H7 (cell line): ENCODE measurements around the gene EPHB6. TPM values are rescaled to one million over a fixed set of nuclear protein-coding genes. Genes with fewer than 3 reads are reported as not detected.

Experiments
- DNase-seq: peaks from one replicate; pipeline ENCODE4 v3.0.0; 2012
- H3K27me3 ChIP-seq: 2 replicates; pipeline ENCODE4 v1.6.0; 2011; ENCODE audit warnings: mild to moderate bottlenecking, low read length; ENCODE audit not compliant: control insufficient read depth, insufficient read depth
- H3K36me3 ChIP-seq: replicated peaks from 2 replicates; pipeline ENCODE4 v1.5.1; 2011; ENCODE audit warnings: low read length; ENCODE audit not compliant: control insufficient read depth, insufficient read depth
- H3K4me3 ChIP-seq: 2 replicates; pipeline ENCODE4 v1.5.1; 2011; ENCODE audit warnings: low read depth, mild to moderate bottlenecking, control low read depth, low read length, moderate library complexity; ENCODE audit not compliant: insufficient read depth
- total RNA-seq: library from RNA; depleted of rRNA; stranded (reverse); fragments of >200 nt; shearing (Covaris generic); gene quantifications from 2 replicates; pipeline ENCODE4 v1.2.3, GENCODE V29; 2014

Gene EPHB6
- total RNA-seq, 1 experiment from 2014 or later = 8.8 TPM

- DNase-seq = no peak
- no peak overlapping the region for H3K4me3 ChIP-seq
- no peaks in the 10 kb centered on the region for H3K27me3 ChIP-seq
- H3K36me3 ChIP-seq = no peaks in the 10 kb centered on the region; the same call in 1 of the 2 replicates
Measured at GRCh38 chr7:142874837-142875236, 20.0 kb downstream of the EPHB6 start.

- H3K4me3 ChIP-seq = no peak overlapping the region
- DNase-seq = no peak
- no peaks in the 10 kb centered on the region for H3K36me3 ChIP-seq
- no peaks in the 10 kb centered on the region for H3K27me3 ChIP-seq
Measured at GRCh38 chr7:142875456-142875855, 20.6 kb downstream of the EPHB6 start.

GRCh38 chr7:142876236-142876960 is 21.5 kb downstream of the EPHB6 start:
- DNase-seq = no peak
- Histone ChIP-seq H3K27me3 (no peaks in the 10 kb centered on the region), H3K4me3 (no peak overlapping the region), H3K36me3 (no peaks in the 10 kb centered on the region)

- H3K36me3 ChIP-seq = no peaks in the 10 kb centered on the region
- no peak for DNase-seq
- H3K4me3 ChIP-seq = no peak overlapping the region
- H3K27me3 ChIP-seq = no peaks in the 10 kb centered on the region; the same call in 1 of the 2 replicates
Measured at GRCh38 chr7:142876991-142877910, 22.4 kb downstream of the EPHB6 start.

GRCh38 chr7:142878315-142878714 is 23.4 kb downstream of the EPHB6 start:
- Histone ChIP-seq H3K27me3 (no peaks in the 10 kb centered on the region; the same call in 1 of the 2 replicates), H3K36me3 (no peaks in the 10 kb centered on the region), H3K4me3 (no peak overlapping the region)
- DNase-seq = no peak

GRCh38 chr7:142879060-142879459 is 24.2 kb downstream of the EPHB6 start:
- DNase-seq = no peak
- Histone ChIP-seq H3K4me3 (no peak overlapping the region), H3K36me3 (no peaks in the 10 kb centered on the region), H3K27me3 (no peaks in the 10 kb centered on the region; the same call in 1 of the 2 replicates)

- H3K36me3 ChIP-seq = no peaks in the 10 kb centered on the region
- no peak overlapping the region for H3K4me3 ChIP-seq
- H3K27me3 ChIP-seq = no peaks in the 10 kb centered on the region; the same call in 1 of the 2 replicates
- DNase-seq = peak; percentile 87
Measured at GRCh38 chr7:142880876-142881505, 26.1 kb downstream of the EPHB6 start.

- no peaks in the 10 kb centered on the region; the same call in 1 of the 2 replicates for H3K27me3 ChIP-seq
- no peak overlapping the region for H3K4me3 ChIP-seq
- no peaks in the 10 kb centered on the region for H3K36me3 ChIP-seq
- DNase-seq = no peak
Measured at GRCh38 chr7:142881586-142882337, 26.9 kb downstream of the EPHB6 start.

GRCh38 chr7:142882338-142882678 is 27.4 kb downstream of the EPHB6 start:
- no peak for DNase-seq
- Histone ChIP-seq H3K27me3 (no peaks in the 10 kb centered on the region; the same call in 1 of the 2 replicates), H3K36me3 (no peaks in the 10 kb centered on the region), H3K4me3 (no peak overlapping the region)

- no peak for DNase-seq
- no peak overlapping the region for H3K4me3 ChIP-seq
- H3K36me3 ChIP-seq = no peaks in the 10 kb centered on the region
- H3K27me3 ChIP-seq = no peaks in the 10 kb centered on the region; the same call in 1 of the 2 replicates
Measured at GRCh38 chr7:142883145-142883544, 28.3 kb downstream of the EPHB6 start.

GRCh38 chr7:142883571-142884285 is 28.9 kb downstream of the EPHB6 start:
- Histone ChIP-seq H3K4me3 (no peak overlapping the region), H3K36me3 (no peaks in the 10 kb centered on the region), H3K27me3 (no peaks in the 10 kb centered on the region; the same call in 1 of the 2 replicates)
- DNase-seq = no peak

- Histone ChIP-seq H3K36me3 (no peaks in the 10 kb centered on the region), H3K4me3 (no peak overlapping the region), H3K27me3 (no peaks in the 10 kb centered on the region; the same call in 1 of the 2 replicates)
- no peak for DNase-seq
Measured at GRCh38 chr7:142884286-142884640, 29.4 kb downstream of the EPHB6 start.

GRCh38 chr7:142885311-142886230 is 30.7 kb downstream of the EPHB6 start, which contains the start of gene TRPV6:
Gene TRPV6 (minus strand): TSS chr7:142885745.
- Histone ChIP-seq H3K27me3 (no peaks in the 10 kb centered on the region; the same call in 1 of the 2 replicates), H3K4me3 (no peak within 1 kb of the TSS), H3K36me3 (no peaks in the 10 kb centered on the region)
- DNase-seq = peak; percentile 85
